ENCODE measurements around the gene ANKRD9. TPM values are rescaled to one million over a fixed set of nuclear protein-coding genes. Genes with fewer than 3 reads are reported as not detected.

The ANKRD9 gene
- total RNA-seq, 1 experiment from 2014 or later, result 25.0 TPM

DNA sequence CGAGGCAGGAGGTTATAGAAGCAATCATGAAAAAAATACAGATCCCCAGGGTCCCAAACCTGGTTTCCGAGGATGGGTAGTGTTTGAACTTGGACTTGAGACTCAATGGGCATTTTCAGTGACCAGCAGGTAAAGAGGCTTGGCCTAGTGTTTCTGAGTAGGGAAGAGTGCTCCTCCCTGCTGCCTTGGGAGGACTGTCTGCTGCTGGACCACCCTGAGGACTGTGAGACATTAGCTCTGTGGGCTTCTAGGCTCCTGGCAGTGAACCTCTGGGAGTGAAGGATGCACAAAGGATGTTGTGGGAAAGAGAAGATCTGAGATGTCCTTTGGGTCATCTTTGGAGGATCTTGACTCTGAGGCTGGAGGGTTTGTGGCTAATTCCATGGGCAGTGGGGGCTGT lies 30.5 kb downstream of the ANKRD9 start:
- no peak for DNase-seq (ENCODE audit: low read depth)

DNA sequence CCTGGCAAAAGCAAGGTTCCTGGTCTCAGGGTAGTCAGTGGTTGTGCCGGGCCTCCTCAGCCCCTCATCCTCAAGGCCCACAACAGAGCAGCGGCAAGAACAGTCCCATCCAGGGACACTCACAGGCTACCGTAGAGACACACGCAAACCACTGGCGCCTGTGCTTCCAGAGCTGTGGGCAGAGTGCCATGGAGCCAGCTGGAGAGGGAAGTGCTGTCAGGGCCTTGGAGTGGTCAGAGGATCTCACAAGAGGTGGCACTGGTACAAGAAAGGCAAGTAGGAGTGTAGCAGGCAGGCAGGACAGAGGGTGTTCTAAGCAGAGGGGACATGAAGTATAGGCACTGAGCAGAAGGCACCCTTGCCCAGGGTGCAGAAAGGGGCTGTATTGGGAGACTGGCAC lies 34.6 kb downstream of the ANKRD9 start:
- no peak for DNase-seq (ENCODE audit: low read depth)

DNA sequence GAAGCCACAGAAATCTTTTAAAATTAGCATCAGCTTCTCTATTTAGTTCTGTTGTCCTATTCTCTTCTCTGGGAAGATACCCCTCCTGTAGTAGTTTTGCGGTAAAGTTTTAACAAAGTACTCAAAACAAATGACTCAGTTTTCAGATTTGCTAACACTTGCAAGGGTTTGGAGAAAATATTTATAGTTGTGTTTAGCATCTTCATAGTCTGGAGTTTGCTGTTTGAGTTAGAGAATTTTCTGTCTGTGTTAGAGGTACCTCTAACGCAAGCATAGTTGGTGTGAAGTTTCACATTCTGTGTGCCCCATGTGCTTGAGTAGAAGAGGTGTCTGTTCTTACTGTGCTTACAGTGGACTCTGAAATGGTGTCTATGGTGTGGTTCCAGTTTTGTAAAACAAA lies 36.0 kb downstream of the ANKRD9 start:
- DNase-seq (ENCODE audit: low read depth), result no peak

DNA sequence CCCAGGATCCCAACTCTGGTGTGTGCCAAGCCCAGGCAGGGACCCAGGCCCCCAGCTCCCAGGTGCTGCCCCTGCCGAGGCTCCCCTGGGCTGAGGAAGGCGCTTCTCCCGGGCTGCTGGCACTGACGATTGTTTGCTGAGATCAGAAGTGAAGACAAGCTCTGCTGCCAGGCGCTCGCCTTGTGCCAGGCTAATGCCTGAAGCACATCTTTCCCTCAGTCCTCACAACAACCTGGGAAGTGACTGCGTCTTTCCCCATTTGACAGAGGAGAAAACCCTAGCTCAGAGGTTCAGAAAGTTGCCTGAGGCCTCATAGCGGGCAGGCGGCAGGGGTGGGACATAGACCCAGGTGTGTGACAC lies 36.8 kb downstream of the ANKRD9 start:
- DNase-seq (ENCODE audit: low read depth), result no peak

DNA sequence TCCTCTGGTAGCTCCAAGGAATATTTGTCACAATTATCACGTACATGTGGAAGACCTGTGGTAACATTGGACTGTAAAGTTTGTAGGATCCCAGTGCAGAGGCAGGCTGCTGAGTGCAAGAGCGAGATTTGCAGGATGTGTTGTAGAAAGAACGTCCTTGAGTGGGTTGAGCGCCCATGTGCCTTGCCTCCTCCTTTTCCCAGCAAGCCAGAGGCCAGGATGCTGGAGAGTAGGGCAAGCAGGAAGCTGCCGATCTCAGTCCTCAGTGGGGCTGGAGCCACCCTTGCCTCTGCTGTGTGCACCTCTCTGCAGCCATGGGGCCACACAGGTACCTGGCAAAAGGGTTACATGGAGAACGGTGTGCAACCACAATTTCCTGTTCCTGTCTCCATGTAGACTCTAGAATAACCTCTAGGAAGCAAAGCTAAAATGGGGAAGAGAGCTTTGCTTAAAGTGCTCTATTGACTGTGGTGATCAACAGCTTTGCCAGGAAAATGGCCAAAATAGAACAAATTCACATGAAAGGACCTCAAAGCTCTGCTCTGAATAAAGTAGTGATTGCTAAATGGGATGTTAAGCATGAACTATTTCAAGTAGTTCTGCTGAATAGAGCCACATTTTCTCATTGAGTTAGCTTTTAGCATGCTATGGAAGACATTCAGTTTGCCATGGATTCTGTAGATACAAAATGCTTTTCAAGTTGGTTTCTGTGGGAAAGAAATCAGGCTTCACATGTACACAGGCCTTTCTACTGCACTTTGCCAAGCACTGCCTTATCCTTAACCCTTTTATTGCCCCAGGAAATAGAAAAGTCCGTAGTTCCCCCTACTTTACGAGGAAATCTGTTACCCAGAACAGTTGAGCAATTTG lies 37.4 kb downstream of the ANKRD9 start:
- no peak for DNase-seq (ENCODE audit: low read depth)

DNA sequence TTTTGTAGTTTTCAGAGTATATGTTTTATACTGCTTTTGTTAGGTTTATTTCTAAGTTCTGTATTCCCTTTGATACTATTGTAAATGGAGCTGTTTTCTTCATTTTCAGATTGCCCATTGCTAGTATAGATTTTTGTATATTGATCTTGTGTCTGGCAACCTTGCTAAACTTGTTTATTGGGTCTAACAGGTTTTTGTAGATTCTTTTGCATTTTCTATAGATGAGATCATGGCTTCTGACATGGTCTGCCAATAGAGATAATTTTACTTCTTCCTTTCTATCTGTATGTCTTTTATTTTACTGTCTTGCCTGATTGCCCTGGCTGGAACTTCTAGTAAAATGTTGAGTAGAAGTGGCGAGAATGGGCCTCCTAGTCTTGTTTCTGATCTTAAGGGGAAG lies 40.3 kb downstream of the ANKRD9 start:
- no peak for DNase-seq (ENCODE audit: low read depth)

DNA sequence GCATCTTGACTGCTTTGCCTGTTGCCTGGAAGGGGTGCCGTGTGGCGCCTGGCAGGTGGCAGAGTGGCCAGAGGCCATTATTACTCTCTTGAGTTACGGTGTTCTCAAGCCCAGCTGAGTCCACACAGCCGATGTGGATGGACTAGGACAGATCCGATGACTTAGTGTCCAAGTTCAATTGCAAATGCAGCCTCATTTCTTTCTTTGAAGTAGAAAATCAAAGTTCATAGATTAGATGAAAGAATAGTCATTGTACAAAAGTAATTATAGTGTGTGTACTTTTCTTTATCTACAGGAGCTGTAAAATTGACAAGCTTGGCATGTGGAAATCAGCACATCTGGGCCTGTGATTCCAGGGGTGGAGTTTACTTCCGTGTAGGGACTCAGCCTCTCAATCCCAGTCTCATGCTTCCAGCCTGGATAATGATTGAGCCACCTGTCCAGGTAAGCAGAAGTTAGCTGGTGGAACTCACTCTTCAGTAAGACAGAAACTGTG lies 44.7 kb downstream of the ANKRD9 start:
- no peak for DNase-seq (ENCODE audit: low read depth)

DNA sequence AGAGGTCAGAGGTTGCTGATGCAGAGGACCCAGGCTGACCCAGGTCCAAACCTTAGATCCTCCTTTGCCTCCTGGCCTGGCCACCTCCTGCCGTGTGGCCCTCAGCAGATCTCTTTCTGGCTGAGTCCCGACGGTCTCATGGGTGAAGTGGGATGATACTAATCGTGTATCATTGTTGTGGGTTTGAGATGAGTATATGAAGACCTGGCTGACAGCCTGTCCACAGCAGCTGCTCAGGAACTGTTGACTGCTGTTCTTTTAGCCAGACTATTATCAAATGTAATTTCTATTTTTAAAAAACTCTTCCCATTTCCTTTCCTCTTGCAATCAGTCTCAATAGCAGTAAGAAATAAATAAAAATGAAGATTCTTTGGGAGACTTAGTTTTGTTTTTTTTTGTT lies 45.6 kb downstream of the ANKRD9 start:
- DNase-seq (ENCODE audit: low read depth), result no peak

DNA sequence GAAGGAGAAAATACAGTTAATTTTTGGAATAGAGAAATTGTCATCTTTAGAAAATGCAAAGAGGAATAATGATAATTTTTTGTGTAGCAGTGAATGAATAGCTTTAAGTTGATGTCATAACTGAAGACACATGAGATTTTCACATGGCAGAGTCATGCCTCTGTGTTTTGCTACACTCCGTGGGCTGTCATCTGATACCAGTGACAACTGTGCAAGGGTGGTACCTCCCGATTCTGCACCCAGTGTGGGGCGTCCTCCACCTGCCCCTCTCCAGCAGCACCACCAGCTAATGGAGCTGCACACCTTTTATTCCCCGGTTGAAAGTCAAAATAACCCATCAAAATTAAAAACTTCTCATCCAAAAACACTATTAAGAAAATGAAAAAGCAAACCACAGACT lies 47.2 kb downstream of the ANKRD9 start:
- DNase-seq (ENCODE audit: low read depth), result no peak

DNA sequence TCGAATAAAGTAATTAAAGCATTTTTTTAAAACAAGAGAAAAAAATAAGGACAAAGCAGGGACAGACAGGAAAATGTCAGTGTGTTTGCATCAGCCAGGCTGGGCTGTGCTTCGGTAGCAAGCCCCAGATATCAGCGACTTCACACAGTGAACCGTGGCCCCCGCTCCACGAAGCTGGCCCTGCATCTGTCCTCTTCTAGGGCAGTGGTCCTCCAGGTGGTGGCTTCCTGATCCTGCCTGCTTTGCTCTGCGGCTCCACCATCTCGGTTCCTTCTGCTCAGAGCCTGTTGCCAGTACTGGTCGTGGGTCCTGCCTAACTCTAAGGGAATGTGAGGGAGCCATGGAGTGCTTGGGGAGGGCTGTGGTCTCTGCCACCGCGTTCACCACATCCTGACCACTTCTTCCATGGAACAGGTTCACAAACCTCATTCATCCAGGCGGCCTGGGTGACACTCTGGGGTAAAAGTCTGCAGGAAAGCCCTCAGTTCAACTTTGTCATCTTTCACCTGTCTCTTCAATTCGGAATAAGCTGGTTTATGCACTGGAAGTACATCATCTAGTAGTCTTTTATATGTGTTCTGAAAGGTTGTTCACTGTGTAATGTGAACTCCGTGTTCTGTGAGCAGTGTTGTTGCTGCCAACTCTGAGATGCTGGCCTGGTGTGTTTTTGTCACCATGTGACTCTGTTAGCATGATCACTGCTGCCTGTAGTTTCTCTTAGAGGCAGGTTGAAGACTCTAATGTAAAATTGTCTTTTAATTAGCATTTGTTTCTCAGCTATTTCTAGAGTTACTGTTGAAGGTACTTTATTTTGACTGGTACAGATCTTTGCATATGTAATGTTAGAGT lies 47.9 kb downstream of the ANKRD9 start:
- DNase-seq (ENCODE audit: low read depth), result no peak

DNA sequence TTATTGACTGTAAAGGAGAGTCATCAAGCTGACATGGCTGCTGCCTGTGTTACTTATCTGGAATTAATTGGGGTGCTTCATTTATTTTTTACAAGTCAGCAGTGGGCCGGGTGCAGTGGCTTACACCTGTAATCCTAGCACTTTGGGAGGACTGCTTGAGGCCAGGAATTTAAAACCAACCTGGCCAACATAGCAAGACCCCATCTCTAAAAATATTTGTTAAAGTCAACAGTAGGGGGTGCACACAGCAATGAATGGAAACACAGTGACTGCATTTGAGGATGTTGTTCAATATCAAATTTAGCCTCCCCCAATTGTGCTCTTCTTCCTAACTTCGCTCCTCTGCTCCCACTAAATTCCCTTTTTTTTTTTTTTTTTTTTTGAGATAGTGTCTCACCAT lies 52.1 kb downstream of the ANKRD9 start:
- DNase-seq (ENCODE audit: low read depth), result no peak

DNA sequence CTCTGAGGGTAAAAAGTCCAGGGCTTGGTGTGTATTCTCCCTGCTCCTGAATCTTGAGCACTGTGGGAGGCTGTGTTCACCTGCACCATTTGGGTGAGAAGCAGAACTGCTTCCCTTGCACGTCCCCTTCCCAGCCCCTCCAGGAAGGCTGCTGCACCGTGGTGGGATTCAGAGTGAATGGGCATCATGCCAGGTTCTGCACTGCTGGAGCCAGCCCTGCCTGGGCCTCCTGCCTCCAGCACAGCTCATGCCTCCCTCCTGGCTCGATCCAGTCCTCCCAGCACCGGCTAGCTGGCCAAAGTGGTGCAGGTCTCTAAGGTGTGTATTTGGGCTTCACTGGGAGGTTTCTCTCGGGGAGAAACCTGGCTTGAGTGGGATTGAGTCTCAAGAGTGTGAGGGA lies 54.9 kb downstream of the ANKRD9 start:
- DNase-seq (ENCODE audit: low read depth), result no peak

DNA sequence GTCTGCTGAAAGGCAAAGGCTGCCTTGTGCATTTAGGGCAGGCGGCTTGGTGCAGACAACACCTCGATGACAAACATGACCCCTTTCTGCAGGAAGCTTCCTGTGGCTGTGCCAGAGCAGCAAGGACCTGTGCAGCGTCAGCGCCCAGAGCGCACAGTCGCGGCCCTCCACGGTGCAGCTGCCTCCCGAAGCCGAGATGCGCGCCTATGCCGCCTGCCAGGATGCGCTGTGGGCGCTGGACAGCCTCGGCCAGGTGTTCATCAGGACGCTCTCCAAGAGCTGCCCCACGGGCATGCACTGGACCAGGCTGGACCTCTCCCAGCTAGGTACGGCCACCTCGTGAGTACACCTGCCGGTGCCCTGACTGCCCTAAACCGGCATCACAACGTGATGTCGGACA lies 57.3 kb downstream of the ANKRD9 start:
- DNase-seq (ENCODE audit: low read depth), result no peak

Other genes starting within 250 kb of the ANKRD9 start
- 86.9 and 97.0 TPM in 2 replicates for gene MOK, start 204.6 kb downstream of the ANKRD9 start, total RNA-seq (2014; rRNA removed; shearing (Covaris generic))
- 8.5 and 14.9 TPM in 2 replicates for gene ZNF839, start 190.0 kb downstream of the ANKRD9 start, total RNA-seq (2014; rRNA removed; shearing (Covaris generic))
- 68.8 and 81.3 TPM in 2 replicates for gene CINP, start 146.9 kb downstream of the ANKRD9 start, total RNA-seq (2014; rRNA removed; shearing (Covaris generic))
- gene TECPR2, start 146.8 kb downstream of the ANKRD9 start, total RNA-seq (2014; rRNA removed; shearing (Covaris generic)), result 8.8 and 15.3 TPM in 2 replicates
- gene RCOR1, start 82.9 kb upstream of the ANKRD9 start, total RNA-seq (2014; rRNA removed; shearing (Covaris generic)), result 17.7 and 19.6 TPM in 2 replicates

Data from Daoy (cell line).